HG03432 (cell line): ENCODE measurements around the gene SERINC4.
A peak's percentile ranks its signal among the peaks of the same experiment; 100 is the strongest.

Experiments
- ATAC-seq: cut with Tn5 transposase; IDR thresholded peaks from one replicate; pipeline ENCODE4 v1.9.1; 2021; ENCODE audit warnings: mild to moderate bottlenecking, moderate library complexity; ENCODE audit not compliant: unreplicated experiment

SERINC4 gene

DNA sequence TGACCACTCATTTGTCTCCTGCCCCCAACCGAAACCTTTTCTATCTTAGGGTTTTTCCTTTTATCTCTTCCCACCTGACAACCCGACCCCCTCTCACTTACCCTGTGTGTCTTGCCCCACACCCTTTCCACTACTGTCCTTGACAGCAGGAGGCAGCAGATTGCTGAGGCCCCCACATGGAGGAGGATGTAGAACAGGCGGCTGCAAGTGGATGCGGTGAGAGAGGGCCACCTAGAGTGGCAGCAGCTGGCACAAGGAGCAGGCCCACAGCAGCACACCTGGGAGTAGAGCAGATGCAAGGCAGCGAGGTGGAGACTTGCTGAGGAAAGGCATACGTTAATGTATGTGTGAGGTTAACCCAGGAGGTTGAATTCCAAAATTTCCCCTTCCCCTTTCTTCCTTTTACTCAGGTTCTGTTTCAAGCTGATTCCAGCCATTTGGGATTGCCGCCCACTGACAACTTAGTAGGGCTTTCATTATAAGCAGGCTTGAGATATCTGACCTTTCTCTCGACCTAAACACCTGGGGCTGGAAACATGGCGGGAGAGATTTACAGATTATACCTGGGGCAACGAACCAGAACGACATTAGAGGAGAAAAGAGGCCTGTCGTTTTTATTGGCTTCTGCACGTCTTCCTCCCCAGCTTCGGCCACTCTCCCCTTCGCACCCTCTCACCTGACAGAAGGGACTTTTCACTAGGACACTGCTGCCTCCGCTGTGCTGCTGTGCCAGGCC, 643 bp downstream of the SERINC4 start:
- no peak for ATAC-seq

DNA sequence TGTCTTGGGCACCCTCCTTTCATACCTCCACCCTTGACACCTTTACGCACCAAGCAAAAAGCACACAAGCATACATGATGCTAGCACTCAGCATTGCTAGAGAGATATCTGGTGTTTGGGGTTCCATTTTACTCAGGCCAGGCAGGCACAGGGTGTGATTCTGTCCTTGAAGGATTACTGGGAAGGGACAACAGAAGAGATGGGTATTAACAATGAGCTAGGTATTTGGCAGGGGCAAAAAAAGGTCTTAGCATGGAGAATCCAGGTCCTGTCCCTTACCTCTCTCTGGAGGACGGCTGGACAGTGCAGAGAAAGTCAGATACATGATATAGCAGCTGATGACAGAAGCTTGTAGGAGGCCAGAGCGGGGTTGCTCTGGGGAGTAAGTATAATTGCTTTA, 3.5 kb downstream of the SERINC4 start:
- ATAC-seq, result no peak

DNA sequence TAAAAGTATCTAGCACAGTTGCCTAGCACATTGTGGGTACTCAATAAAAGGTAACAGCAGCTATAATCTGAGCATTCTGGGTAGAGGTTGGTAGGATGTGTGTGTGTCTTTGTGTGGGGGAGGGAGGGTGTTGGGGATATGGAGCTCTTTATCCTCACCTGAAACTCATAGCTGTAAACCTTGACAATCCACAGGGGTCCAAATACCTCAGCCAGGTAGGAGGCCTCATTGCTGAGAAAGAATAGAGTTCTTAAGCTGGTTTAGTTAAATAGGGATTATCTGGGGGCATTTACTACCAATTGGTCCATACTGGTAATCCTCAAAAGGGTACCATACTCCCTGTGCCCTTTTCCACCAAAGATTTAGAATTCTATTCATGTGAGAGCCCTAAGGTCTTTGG, 4.0 kb downstream of the SERINC4 start:
- ATAC-seq, result no peak

DNA sequence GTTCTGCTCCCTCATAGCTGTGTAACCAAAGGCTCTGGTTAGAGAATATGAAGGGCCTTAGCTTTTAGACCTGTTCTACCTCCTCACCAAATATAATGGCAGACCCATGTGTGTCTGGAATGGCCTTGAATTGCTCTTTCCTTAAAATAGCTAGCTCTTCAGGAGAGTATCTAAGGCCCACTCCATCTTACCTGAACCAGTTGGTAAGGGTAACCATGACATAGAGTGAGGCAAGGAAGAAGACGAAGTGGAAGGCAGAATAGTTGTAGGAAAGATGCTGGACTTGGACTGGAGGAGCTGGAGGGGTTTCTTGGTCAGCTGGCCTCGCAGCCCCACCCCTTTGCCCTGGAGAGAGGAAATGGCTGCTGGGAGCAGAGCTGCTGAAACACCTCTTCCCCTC, 4.8 kb downstream of the SERINC4 start:
- no peak for ATAC-seq

DNA sequence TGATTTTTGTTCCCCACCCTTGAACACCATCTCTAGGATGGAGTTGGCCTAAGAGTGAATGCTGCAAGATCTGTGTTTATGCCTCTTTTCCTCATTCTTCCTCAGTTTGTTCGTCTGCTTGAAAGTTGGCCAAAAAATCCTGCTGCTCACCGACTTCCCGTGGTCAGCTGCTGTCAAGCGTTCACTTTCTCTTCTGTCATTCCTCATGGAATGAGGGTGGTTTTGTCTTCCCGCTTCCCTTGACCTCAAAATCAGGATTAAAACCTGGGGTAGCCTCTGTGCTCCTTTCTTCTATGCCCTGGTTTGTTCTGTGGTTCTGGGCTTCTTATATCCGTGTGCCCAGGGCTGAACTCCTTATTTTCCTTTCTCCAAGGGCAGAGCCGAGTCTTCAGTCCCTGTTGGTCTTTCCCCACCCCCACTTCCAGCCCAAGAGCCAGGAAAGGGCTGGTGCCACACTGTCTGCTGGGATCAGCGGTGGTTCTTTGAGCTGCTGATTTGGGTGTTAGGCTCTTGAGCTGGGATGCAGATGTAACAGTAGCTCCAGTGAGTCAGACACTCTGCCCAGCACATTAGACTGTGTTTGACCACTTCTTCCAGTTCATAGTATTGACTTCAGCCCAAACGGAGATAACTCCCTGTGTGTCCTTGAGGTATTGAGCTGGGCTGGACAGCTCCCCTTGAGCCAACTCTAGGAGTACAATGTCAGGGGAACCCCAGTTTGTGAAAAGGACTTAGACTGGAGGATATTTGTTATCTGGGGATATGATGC, 5.6 kb downstream of the SERINC4 start:
- no peak for ATAC-seq

DNA sequence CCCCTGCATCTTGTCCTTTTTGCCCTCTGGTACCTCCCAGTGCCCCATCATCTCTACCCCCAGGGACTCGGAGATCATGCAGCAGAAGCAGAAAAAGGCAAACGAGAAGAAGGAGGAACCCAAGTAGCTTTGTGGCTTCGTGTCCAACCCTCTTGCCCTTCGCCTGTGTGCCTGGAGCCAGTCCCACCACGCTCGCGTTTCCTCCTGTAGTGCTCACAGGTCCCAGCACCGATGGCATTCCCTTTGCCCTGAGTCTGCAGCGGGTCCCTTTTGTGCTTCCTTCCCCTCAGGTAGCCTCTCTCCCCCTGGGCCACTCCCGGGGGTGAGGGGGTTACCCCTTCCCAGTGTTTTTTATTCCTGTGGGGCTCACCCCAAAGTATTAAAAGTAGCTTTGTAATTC, 6.4 kb downstream of the SERINC4 start:
- no peak for ATAC-seq

DNA sequence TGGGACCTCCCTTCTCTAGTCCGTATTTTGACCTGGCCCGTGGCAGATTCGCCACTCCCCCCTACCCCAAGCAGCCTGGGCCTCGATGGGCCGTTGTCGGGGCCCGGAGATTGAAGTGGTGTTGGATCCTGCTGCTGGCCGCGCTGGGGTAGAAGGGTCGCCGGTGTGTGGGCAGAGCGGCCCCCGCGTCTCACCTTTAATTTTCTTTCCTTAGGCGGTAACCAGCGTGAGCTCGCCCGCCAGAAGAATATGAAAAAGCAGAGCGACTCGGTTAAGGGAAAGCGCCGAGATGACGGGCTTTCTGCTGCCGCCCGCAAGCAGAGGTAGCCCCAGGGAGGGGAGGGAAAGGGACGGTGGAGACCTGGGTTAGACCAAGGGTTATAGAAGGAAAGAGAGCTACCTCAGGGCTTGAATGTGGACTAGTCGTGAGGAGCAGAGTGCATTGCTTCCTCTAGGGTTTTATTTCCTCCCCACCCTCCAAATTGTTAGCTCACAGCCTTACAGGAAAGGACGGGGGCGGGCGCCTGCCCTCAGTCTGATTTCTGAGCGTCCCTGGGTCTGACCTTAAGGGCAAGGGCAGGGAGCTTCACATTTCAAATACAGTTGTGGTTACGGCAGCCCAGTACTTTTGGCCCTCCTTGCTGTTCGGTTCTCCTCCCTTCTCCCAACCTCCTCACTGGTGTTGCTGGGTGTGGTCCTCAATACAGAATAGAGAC, 7.1 kb downstream of the SERINC4 start:
- ATAC-seq, result no peak

DNA sequence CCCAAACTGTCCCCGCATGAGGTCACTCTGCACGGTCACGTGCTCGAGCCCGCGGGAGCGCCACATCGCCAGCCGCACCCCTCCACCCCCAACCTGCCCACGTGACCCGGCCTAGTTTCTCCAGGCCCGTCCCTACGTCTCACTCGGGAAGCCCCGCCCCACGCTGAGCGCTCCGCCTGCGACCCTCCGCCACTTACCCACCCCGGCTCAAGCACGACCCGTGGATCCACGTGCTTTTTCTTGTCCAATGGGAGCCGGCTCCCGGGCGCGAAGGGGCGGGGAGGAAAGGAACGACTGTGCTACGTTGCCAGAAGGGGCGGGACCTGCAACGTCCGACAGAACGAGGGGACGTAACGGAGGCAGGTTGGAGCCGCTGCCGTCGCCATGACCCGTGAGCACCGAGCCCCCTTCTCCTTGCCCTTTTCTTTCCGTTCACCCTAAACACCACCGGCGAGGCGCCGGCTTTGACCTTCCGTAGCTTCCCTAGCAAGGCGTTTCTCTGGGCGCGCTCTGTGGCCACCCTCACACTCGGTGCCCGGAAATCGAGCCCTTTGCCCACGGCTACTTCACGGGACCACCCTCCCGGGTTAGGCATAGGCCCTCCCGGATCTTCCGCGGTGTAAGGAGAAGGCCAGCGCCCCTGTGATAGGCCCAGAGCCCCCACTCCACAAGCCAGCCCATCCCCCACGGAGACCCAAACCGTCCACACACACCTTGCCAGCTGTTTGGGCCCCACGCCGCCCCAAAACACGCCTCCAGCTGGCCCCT, 7.8 kb downstream of the SERINC4 start, which contains the start of gene SERF2:
SERF2 (plus strand) TSS at position 328 of the 768 bp plus-strand sequence; CDS start at position 385, 57 bp downstream.
- ATAC-seq, result peak; percentile 86

DNA sequence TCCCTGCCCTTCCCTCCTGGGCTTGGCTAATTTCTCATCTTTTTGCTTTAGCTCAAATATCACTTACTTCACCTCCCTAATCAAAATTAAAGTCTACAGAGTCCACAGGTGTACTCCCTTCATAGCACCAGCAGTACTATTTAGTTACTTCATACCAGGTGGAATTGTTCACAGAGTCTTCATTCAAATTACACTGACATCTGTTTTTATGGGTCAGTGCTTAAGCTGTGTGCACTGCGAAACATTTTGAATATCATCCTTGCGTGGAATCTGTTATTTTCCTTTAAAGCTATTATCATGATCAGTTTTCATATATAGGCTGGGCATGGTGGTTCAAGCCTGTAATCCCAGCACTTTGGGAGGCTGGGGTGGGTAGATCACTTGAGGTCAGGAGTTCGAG, 10.6 kb downstream of the SERINC4 start:
- ATAC-seq, result no peak

DNA sequence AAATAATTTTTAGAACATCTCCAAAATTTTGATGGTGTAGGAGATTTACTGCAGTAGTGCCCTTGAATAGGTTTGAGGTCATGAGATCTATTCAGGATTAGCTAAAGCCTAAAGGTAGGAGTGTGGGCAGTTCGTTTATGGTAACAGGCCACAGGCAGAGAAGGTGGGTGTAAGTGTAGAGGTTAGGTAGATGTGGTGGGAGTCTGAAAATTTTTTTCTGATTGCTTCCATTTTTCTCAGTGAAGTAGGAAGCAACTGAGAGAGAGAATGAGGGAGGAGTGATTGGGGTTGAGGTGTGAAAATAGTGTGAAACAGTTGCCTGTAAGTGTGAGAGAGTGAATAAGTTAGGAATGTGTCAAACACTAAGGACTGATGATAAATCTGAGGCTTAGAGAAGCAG, 21.0 kb downstream of the SERINC4 start:
- ATAC-seq, result no peak

DNA sequence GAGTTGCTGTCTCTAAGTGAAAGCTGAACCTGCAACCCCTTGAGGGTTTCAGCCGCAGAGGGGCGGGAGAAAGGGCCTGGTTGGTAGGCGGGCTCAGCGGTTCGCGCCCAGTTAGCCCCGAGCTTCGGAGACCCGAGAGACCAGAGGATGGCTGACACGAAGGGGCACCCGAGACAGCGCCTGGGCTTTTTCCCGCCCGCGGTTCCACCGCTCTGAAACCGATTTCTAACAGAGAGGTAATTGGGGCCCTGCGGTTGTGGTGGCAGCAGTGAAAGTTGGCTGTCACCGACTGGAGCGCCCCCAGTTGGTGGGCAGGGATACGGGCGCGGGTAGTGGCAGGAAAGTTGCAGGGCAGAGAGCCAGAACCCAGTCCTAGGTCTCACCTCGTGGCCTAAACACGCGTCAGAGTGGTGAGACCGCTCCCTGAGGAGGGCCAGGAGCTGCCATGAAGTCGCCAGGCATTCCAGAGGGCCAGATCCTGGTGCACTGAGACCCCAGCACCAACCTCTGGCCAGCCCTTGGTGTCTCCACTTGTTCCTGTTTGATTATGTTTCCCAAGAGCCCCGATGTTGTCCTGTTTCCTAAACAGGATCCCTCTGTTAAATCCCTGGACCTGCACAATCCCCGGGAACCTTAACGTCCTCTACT, 22.6 kb downstream of the SERINC4 start:
- ATAC-seq, result peak; percentile 73

DNA sequence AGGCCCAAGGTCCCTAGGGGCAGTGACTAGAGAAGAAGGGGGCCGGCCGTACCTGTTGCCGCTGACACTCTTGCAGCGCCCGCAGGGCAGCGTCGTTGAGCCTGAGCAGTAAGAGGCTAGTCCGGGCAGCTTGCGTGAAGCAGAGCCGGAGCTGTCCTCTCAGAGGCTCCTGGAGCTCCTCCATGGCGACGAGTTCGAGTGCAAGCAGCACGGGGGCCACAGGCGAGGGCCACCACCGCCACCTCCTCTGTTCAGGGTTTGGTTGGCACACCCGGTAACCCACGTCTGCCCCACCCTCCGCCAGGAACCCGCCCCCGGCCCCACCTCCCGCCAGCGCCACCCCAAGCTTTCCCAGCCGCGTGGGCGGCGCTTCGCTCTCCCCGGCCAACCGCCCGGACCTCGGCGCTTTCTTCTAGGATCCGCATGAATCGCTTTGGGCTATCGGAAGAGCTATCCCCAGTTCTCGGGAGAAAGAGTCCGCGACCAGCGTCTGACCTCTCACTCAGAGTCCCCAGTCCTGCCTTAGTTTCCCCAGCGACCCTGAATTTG, 23.2 kb downstream of the SERINC4 start, which contains the start of gene ELL3:
ELL3 (minus strand) TSS at position 249 of the 549 bp plus-strand sequence; CDS start at position 184, 65 bp downstream.
- ATAC-seq, result peak; percentile 45

DNA sequence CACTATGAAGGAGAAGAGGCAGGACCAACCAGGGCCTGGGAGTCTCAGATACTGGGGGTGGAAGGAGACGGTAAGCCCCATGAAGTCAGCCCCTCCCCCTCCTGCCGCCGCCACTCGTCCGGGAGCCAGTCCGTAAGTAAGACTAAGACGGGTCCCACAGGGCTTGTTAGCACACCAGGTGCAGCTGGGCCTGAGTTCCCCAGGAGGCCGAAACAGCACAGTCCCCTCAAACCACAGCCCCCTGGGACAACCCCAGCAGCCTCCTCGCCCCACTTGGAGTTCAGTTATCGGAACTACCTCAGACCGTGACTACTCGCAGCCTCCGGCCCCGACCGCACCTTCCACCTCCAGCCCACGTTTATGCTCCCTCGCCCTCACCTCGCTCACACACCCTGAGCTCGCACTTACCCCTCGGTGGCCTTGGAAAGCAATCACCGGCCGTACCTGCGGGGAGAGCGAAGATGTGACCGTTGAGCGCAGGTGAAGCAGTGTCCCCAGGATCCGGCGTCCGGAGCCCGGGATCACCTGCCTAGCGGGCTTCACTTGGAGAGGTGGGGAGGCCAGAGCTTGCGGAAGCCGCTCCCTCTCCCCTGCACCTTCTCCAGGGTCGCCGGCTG, 23.8 kb downstream of the SERINC4 start:
- peak; percentile 68 for ATAC-seq

DNA sequence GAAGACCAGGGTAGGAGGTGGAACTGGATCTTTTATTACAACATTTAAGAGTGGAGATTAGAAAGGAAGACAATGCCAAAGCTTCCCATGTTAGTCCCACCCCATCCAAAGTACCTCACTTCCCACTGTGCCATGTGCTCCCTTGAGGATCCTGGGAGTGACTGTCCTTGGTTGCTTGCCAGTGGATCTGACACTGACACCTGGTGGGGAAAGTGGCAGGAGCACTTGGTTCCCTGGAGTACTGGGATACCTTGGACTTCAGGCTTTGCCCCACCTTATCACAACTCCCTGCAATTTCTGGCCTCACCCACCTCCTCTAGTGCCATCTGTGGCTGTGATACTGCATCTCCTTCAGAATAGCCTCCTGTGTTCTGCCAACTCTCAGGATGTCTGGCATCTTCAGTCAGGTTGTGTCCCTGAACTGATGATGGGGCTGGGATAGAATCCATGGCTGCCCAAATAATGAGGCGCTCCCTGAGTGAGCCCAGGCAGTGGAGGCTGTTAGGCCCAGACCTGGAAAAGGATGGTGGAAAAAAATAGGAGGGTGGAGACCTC, 24.5 kb downstream of the SERINC4 start:
- ATAC-seq, result no peak

DNA sequence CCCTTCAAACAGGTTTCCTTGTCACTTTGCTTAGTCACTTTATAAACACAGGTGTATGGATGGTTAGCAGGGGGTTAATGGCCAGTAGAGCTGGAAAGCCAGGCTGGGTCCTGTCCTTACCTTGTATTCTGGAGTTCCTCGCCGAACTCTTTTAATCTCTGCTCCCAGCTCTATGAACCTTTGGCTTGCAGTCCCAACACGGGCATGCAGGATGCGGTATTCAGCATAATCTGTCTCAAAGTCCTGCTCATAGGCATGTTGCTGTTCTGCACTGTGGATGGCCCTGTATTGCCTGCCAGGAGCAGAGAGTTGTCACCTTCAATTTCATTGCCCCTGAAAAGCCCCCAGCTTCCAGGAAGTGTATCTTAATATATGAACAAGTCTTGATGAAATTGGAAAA, 26.0 kb downstream of the SERINC4 start:
- no peak for ATAC-seq

DNA sequence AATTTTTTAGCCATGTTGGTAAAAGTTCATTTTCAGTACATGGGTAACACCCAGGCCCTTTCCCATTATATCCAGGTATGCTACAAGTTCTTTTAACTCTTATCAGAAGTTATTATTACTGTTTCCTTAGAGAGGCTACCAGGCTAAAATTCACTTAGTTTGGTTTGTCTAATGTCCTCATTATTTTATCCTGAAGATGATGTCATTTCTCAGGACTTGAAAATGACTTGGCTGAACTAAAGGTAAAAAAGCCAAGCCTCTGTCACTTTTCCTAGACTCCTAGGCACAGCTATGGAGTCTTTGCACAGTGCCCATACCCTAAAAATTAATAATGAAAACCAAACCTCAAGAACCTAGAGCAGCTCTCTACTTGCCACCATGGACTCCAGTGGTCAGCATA, 27.4 kb downstream of the SERINC4 start:
- ATAC-seq, result no peak

DNA sequence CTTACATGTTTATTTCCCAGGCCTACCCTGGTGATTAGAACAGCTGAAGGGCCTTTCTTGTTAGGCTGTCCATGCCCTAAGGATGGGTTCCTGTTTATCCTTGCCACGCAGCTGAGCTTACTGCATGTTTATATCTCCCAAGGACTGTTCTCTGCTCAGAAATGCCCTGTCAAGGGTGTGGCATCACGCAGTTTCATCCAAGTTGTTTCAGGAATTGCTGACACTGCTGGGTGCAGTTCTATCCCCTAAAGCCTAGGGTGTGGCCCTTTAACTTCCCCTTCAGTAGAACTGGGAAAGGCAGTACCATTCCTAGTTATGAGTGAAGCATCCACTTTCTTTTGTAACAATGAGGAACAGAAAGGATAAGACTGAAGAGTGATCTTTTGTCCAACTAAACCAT, 28.2 kb downstream of the SERINC4 start:
- ATAC-seq, result no peak

DNA sequence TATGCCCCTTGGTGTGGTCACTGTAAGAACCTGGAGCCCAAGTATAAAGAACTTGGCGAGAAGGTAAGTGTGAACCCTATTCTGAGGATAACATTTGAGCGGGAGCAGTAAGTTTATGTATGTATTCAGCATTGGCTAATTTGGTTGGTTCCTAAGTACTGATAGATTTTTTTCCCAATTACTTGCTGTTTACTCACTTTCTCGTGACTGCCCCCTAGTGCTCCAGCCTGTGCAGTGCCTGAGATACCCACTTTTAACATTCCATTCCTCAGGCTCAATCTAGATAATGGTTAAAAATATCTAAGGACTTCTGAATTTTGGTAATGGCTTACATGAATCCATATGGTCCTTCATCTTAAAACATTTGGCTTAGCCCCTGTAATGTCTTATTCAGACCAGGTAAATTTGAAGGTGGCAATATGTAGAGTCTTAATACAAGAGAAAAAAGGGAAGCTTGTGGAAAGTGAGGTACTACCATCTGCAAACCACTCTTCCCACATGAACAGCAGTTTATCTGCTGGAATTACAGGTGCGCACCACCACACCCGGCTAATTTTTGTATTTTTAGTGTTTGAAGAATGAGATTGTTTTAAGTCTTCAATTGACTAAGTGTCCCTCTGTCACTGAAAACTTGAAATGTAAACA, 30.3 kb downstream of the SERINC4 start:
- no peak for ATAC-seq
